ENCODE measurements around the gene NOS1AP.

NOS1AP gene

DNA sequence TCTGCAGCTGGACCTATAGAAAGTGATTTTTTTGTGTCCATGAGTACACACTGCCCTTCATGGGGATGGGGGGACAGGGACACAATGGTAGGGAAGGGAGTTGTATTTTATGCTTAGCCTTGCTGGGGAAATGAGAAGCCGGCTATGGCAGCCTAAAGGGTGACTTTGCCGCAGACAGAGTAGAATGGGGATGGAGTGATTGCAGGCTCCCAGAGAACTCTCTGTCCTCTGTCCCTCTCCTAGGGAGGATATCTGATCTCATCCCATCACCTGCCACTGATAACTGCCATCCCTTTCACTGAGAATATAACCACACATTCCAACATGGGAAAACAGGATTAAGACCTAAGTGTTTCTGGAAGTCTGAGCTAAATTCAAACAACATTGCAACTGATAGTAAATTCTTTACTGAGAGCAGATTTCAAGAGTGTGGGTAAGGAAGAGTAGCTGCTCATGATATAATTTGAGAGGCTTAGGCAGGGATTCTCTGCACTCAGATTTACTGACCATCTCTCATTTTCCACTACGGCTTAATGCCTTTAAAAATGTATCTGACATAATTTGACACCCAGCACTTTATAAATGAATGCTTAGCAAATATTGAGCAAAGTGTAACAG lies 328.6 kb downstream of the NOS1AP start:
- TF ChIP-seq, protein P1, sequence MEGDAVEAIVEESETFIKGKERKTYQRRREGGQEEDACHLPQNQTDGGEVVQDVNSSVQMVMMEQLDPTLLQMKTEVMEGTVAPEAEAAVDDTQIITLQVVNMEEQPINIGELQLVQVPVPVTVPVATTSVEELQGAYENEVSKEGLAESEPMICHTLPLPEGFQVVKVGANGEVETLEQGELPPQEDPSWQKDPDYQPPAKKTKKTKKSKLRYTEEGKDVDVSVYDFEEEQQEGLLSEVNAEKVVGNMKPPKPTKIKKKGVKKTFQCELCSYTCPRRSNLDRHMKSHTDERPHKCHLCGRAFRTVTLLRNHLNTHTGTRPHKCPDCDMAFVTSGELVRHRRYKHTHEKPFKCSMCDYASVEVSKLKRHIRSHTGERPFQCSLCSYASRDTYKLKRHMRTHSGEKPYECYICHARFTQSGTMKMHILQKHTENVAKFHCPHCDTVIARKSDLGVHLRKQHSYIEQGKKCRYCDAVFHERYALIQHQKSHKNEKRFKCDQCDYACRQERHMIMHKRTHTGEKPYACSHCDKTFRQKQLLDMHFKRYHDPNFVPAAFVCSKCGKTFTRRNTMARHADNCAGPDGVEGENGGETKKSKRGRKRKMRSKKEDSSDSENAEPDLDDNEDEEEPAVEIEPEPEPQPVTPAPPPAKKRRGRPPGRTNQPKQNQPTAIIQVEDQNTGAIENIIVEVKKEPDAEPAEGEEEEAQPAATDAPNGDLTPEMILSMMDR (IDR thresholded peaks at IDR 0.05; ENCODE audit: unreplicated experiment in 3 of 3) = no peak
- no peaks in the 10 kb centered on the region for H3K36me3 Mint-ChIP-seq (ENCODE audit: low read depth)
- H3K4me3 Mint-ChIP-seq = no peak overlapping the region
- no peaks in the 10 kb centered on the region for H3K9me3 Mint-ChIP-seq
- H3K27me3 Mint-ChIP-seq (ENCODE audit: low read depth) = peaks cover 15% of the 10 kb centered on the region
- H3K27ac Mint-ChIP-seq = no peak overlapping the region
- H3K4me1 Mint-ChIP-seq = peaks cover 11% of the 10 kb centered on the region

DNA sequence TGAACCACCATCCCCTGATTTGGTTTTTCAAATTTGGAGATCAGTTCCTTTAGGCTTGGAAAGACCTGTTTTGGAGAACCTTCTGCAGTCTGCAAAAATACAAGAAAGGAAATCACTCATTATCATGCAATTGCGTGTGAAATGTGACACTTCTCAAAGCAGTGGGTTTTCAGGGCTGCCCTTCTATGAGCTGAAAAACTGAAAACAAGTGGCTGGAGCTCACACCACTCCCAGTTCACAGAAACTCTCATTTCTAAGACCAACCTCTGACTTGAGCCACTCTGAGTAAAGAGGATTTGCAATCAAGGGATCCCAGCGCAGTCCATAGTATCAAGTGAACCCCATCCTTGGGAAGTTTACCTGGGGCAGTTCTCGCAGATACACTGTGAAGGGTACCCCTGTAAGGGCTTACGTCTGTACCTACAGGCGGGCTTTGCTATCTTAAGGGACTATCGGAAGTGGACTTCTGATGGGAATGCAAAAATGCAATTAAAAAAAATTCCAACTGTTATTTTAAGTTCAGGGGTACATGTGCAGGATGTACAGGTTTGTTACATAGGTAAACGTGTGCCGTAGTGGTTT lies 329.6 kb downstream of the NOS1AP start:
- TF ChIP-seq, protein P1 (IDR thresholded peaks at IDR 0.05; ENCODE audit: unreplicated experiment in 3 of 3) = no peak
- Mint-ChIP-seq H3K4me1 (peaks cover 11% of the 10 kb centered on the region), H3K27me3 (ENCODE audit: low read depth) (peaks cover 15% of the 10 kb centered on the region), H3K4me3 (no peak overlapping the region), H3K36me3 (ENCODE audit: low read depth) (no peaks in the 10 kb centered on the region), H3K9me3 (no peaks in the 10 kb centered on the region), H3K27ac (no peak overlapping the region)

DNA sequence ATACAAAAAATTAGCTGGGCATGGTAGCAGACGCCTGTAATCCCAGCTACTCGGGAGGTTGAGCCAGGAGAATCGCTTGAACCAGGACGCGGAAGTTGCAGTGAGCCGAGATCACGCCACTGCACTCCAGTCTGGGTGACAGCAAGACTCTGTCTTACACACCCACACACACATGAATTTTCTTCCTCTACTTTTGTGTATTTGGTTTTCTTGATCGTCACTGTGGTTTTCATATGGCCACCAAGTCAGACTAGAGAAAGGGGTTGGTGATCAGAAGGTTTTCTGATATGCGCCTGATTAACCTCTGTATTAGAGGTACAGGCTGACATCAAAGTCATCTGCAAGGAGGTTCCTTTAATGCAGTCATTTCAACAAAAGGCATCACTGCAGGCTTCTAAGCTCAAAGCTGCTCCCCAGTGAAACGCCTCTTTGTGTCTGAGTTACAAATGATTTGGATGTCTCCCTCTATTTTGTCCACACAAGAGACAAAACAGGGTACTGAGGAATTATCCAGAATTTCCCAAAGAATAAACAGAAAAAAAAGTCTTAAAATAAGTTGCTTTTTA lies 331.4 kb downstream of the NOS1AP start:
- Mint-ChIP-seq H3K27ac (no peak overlapping the region), H3K4me1 (peaks cover 11% of the 10 kb centered on the region), H3K9me3 (no peaks in the 10 kb centered on the region), H3K27me3 (ENCODE audit: low read depth) (peaks cover 14% of the 10 kb centered on the region), H3K4me3 (no peak overlapping the region), H3K36me3 (ENCODE audit: low read depth) (no peaks in the 10 kb centered on the region)
- TF ChIP-seq, protein P1 (IDR thresholded peaks at IDR 0.05; ENCODE audit: unreplicated experiment in 3 of 3) = no peak

DNA sequence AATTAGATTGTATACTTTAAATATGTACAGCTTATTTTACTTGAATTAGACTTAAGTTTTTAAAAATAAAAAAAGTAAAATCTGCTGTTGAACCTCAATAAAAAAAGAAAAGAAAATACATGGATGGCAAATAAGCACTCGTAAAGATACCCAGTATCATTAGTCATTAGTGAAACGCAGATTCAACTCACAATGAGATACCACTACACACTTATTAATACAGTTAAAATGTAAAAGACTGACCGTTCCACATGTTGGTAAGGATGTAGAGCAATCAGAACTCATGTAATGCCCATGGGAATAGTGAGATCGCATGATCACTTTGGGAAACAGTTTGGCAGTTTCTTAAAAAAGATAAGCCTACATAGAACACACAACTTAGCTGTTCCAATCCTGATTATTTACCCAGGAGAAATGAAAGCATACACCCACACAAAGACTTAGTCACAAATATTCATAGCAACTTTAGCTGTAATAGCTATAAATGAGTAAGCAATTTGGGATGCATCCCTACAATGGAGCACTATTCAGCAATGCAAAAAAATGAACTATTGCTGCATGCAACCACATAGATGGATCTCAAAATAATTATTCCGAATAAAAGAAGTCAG lies 335.2 kb downstream of the NOS1AP start:
- Mint-ChIP-seq H3K27me3 (ENCODE audit: low read depth) (peaks cover 6% of the 10 kb centered on the region), H3K4me1 (no peaks in the 10 kb centered on the region), H3K36me3 (ENCODE audit: low read depth) (no peaks in the 10 kb centered on the region), H3K9me3 (no peaks in the 10 kb centered on the region), H3K27ac (no peak overlapping the region), H3K4me3 (no peak overlapping the region)
- TF ChIP-seq, protein P1 (IDR thresholded peaks at IDR 0.05; ENCODE audit: unreplicated experiment in 3 of 3) = no peak

DNA sequence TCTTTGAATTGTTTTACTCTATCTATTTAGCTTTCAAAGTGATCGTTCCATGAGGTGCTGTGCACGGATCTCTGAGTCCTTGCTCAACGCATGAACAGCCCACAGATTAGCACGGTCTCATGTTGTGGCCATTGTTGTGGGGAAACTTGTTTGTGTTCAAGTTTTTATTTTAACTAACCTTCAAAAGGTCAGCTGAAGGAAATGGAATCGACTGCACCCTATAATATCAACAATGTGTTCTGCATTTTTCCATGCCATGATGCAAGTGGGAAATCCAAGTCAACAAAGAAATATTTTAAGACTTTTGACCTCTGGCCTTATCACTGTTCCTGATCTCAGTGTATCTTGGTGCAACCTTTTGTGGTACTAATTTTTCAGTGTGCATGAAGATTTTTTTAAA lies 336.3 kb downstream of the NOS1AP start:
- H3K27ac Mint-ChIP-seq = no peak overlapping the region
- no peaks in the 10 kb centered on the region for H3K4me1 Mint-ChIP-seq
- no peak overlapping the region for H3K4me3 Mint-ChIP-seq
- TF ChIP-seq, protein P1 (IDR thresholded peaks at IDR 0.05; ENCODE audit: unreplicated experiment in 3 of 3) = no peak
- no peaks in the 10 kb centered on the region for H3K36me3 Mint-ChIP-seq (ENCODE audit: low read depth)
- peaks cover 6% of the 10 kb centered on the region for H3K27me3 Mint-ChIP-seq (ENCODE audit: low read depth)
- H3K9me3 Mint-ChIP-seq = no peaks in the 10 kb centered on the region

Measured in nephron (organoid).